ENCODE measurements around the gene RMDN2. TPM values are rescaled to one million over a fixed set of nuclear protein-coding genes. Genes with fewer than 3 reads are reported as not detected.

The RMDN2 gene
- total and polyA plus RNA-seq, 10 of the 15 experiments (the other 5 are each of a cell fraction or from before 2014, with no cell fraction given) = 2.6 to 12.4 (median 9.2) TPM

- DNase-seq (ENCODE audit: low read depth, low spot score) = no peak
- Histone ChIP-seq H3K9me3 (replicated peaks; ENCODE audit: control insufficient read depth, insufficient read depth, low read length) (no peaks in the 10 kb centered on the region; the same call in 2 of the 3 replicates), H3K27me3 (replicated peaks in 1 of 2; ENCODE audit: control insufficient read depth in 2 of 2, insufficient read depth in 2 of 2, low read length in 1 of 2) (no peaks in the 10 kb centered on the region), H3K36me3 (ENCODE audit: control insufficient read depth in 2 of 2, insufficient read depth in 2 of 2, low read length in 1 of 2) (no peaks in the 10 kb centered on the region), H3K9ac (ENCODE audit: control insufficient read depth, insufficient read depth, low read length) (no peak overlapping the region), H3K4me1 (ENCODE audit: control insufficient read depth, insufficient read depth, low read length) (no peaks in the 10 kb centered on the region), H2AFZ (ENCODE audit: control insufficient read depth, low read depth, low read length) (no peak overlapping the region), H3K4me2 (ENCODE audit: control insufficient read depth, insufficient read depth) (no peak overlapping the region), H4K20me1 (ENCODE audit: control insufficient read depth, insufficient read depth) (no peaks in the 10 kb centered on the region), H3K4me3 (no peak overlapping the region), H3K27ac (ENCODE audit: control insufficient read depth, insufficient read depth) (no peak overlapping the region), H3K79me2 (ENCODE audit: control insufficient read depth, insufficient read depth, low read length) (no peaks in the 10 kb centered on the region)
- no peak for ATAC-seq
- intact Hi-C loops (cut with micrococcal nuclease; ENCODE audit: unreplicated experiment) (no loop called here), in situ Hi-C loops (cut with MboI) (no loop called here)
- ChIA-PET RAD21 (ENCODE audit: unreplicated experiment) (no interaction called here), SMC1A (ENCODE audit: uncharacterized antibody, unreplicated experiment) (interaction anchor here (0.6 to 1.0 kb wide), 3 partner anchors 9 to 12 kb away, joined by 3 to 7 read pairs (median 3); no protein-coding TSS in a partner anchor), CTCF (no interaction called here), POLR2A (no interaction called here)
- TF ChIP-seq POLR2A (IDR thresholded peaks at IDR 0.05; ENCODE audit: low read depth, low read length) (no peak), NFXL1 (IDR thresholded peaks at IDR 0.05; ENCODE audit: borderline replicate concordance) (no peak), MLLT1 (IDR thresholded peaks at IDR 0.05) (no peak), SP1 (IDR thresholded peaks at IDR 0.05; ENCODE audit: low read depth, low read length) (no peak), KDM1A (IDR thresholded peaks at IDR 0.05; ENCODE audit: borderline replicate concordance) (no peak), CTCF (IDR thresholded peaks at IDR 0.05 in 2 of 3, conservative IDR thresholded peaks at IDR 0.05 in 1 of 3; ENCODE audit: control insufficient read depth in 2 of 3, extremely low read depth in 1 of 3, insufficient read depth in 1 of 3, low read depth in 3 of 3, low read length in 3 of 3) (no peak), HDAC6 (IDR thresholded peaks at IDR 0.05; ENCODE audit: unreplicated experiment) (no peak)
- FAIRE-seq = no peak
- no TSS peak for BruUV-seq (replicated peaks)
Measured at GRCh38 chr2:37969731-37970130, 44.6 kb downstream of the RMDN2 start.
